ENCODE results near the gene RBM10. TPM values are rescaled to one million over a fixed set of nuclear protein-coding genes. Genes with fewer than 3 reads are reported as not detected.

RBM10 gene
- total RNA-seq, 1 experiment from 2014 or later: 69.5 TPM

- CTCF ChIA-PET: no interaction called here
- Mint-ChIP-seq H3K36me3 (ENCODE audit: insufficient read depth, unreplicated experiment) (peaks cover 36% of the 10 kb centered on the region), H3K4me3 (ENCODE audit: unreplicated experiment) (peak overlapping the region; percentile 98), H3K27me3 (ENCODE audit: insufficient read depth, unreplicated experiment) (peaks cover 43% of the 10 kb centered on the region), H3K27ac (ENCODE audit: low read depth, unreplicated experiment) (peak overlapping the region; percentile 98), H3K9me3 (ENCODE audit: unreplicated experiment) (no peaks in the 10 kb centered on the region), H3K4me1 (ENCODE audit: insufficient read depth, unreplicated experiment) (peaks cover 10% of the 10 kb centered on the region)
- DNase-seq (ENCODE audit: unreplicated experiment): no peak
- intact Hi-C loops (cut with micrococcal nuclease): no loop called here
- no peak for TF ChIP-seq CTCF (IDR thresholded peaks at IDR 0.05; ENCODE audit: unreplicated experiment)
- BruUV-seq (replicated peaks): TSS peak; percentile 27
- POLR2A ChIA-PET: interaction anchor here (0.6 kb wide), 1 partner anchor 72 kb away, joined by 3 read pairs; no protein-coding TSS in a partner anchor
These were observed 1.3 kb downstream of the RBM10 start for GRCh38 chrX:47146121-47146935.

- peaks cover 35% of the 10 kb centered on the region for H3K27me3 Mint-ChIP-seq (ENCODE audit: insufficient read depth, unreplicated experiment)
- BruUV-seq (replicated peaks): no TSS peak
- H3K27ac Mint-ChIP-seq (ENCODE audit: low read depth, unreplicated experiment): no peak overlapping the region
- CTCF ChIA-PET: no interaction called here
- intact Hi-C loops (cut with micrococcal nuclease): no loop called here
- DNase-seq (ENCODE audit: unreplicated experiment): no peak
- TF ChIP-seq CTCF (IDR thresholded peaks at IDR 0.05; ENCODE audit: unreplicated experiment): no peak
- no peaks in the 10 kb centered on the region for H3K9me3 Mint-ChIP-seq (ENCODE audit: unreplicated experiment)
- peak overlapping the region; percentile 98 for H3K4me3 Mint-ChIP-seq (ENCODE audit: unreplicated experiment)
- peaks cover 10% of the 10 kb centered on the region for H3K4me1 Mint-ChIP-seq (ENCODE audit: insufficient read depth, unreplicated experiment)
- POLR2A ChIA-PET: interaction anchor here (0.6 kb wide), 1 partner anchor 71 kb away, joined by 3 read pairs; no protein-coding TSS in a partner anchor
- H3K36me3 Mint-ChIP-seq (ENCODE audit: insufficient read depth, unreplicated experiment): peaks cover 40% of the 10 kb centered on the region
These were observed 2.2 kb downstream of the RBM10 start for GRCh38 chrX:47146936-47147859.

GRCh38 chrX:47148946-47149345 is 3.9 kb downstream of the RBM10 start:
- Mint-ChIP-seq H3K4me1 (ENCODE audit: insufficient read depth, unreplicated experiment) (peaks cover 10% of the 10 kb centered on the region), H3K36me3 (ENCODE audit: insufficient read depth, unreplicated experiment) (peaks cover 40% of the 10 kb centered on the region), H3K4me3 (ENCODE audit: unreplicated experiment) (no peak overlapping the region), H3K9me3 (ENCODE audit: unreplicated experiment) (no peaks in the 10 kb centered on the region), H3K27ac (ENCODE audit: low read depth, unreplicated experiment) (no peak overlapping the region), H3K27me3 (ENCODE audit: insufficient read depth, unreplicated experiment) (peaks cover 21% of the 10 kb centered on the region)
- no TSS peak for BruUV-seq (replicated peaks)
- intact Hi-C loops (cut with micrococcal nuclease): no loop called here
- DNase-seq (ENCODE audit: unreplicated experiment): no peak
- TF ChIP-seq CTCF (IDR thresholded peaks at IDR 0.05; ENCODE audit: unreplicated experiment): no peak
- POLR2A ChIA-PET: no interaction called here
- CTCF ChIA-PET: no interaction called here

GRCh38 chrX:47151435-47151834 is 6.4 kb downstream of the RBM10 start:
- intact Hi-C loops (cut with micrococcal nuclease): no loop called here
- peaks cover 58% of the 10 kb centered on the region for H3K36me3 Mint-ChIP-seq (ENCODE audit: insufficient read depth, unreplicated experiment)
- CTCF ChIA-PET: no interaction called here
- no peak for DNase-seq (ENCODE audit: unreplicated experiment)
- BruUV-seq (replicated peaks): no TSS peak
- no peak overlapping the region for H3K27ac Mint-ChIP-seq (ENCODE audit: low read depth, unreplicated experiment)
- no peaks in the 10 kb centered on the region for H3K9me3 Mint-ChIP-seq (ENCODE audit: unreplicated experiment)
- POLR2A ChIA-PET: no interaction called here
- no peak for TF ChIP-seq CTCF (IDR thresholded peaks at IDR 0.05; ENCODE audit: unreplicated experiment)
- H3K4me3 Mint-ChIP-seq (ENCODE audit: unreplicated experiment): no peak overlapping the region
- H3K27me3 Mint-ChIP-seq (ENCODE audit: insufficient read depth, unreplicated experiment): peaks cover 21% of the 10 kb centered on the region
- peaks cover 10% of the 10 kb centered on the region for H3K4me1 Mint-ChIP-seq (ENCODE audit: insufficient read depth, unreplicated experiment)

Measured in MCF 10A (cell line).